K562 (cell line): Measurements from ENCODE around the gene MDH2. TPM values are rescaled to one million over a fixed set of nuclear protein-coding genes. Genes with fewer than 3 reads are reported as not detected.
A peak's percentile ranks its signal among the peaks of the same experiment; 100 is the strongest.

ENCODE experiments used
- BACH1 ChIP-seq: fragments of 200-800 bp; sonication (Bioruptor generic); IDR thresholded peaks from 2 replicates; pipeline ENCODE4 v1.6.1; 2016; ENCODE audit warnings: missing genetic modification characterization, missing compliant biosample characterization
- CC2D1A ChIP-seq: fragments of 450-650 bp; IDR thresholded peaks from 2 replicates; pipeline ENCODE4 v1.6.1; 2017; ENCODE audit warnings: mild to moderate bottlenecking
- CEBPB ChIP-seq: fragments of 450-650 bp; IDR thresholded peaks from 2 replicates; pipeline ENCODE4 v1.6.1; 2016; ENCODE audit warnings: missing genetic modification characterization, missing compliant biosample characterization
- CHD2 ChIP-seq: IDR thresholded peaks from 2 replicates; pipeline ENCODE4 v1.6.1; 2011; ENCODE audit warnings: low read depth, low read length
- FOXP1 ChIP-seq: sonication (generic); formaldehyde crosslinking; IDR thresholded peaks from 2 replicates; pipeline ENCODE4 v1.8.0; 2022; ENCODE audit warnings: mild to moderate bottlenecking, missing genetic modification reagents
- GABPB2 ChIP-seq: fragments of 250-450 bp; sonication (Bioruptor Pico); conservative IDR thresholded peaks from 2 replicates; pipeline ENCODE4 v1.5.1; 2021; ENCODE audit warnings: mild to moderate bottlenecking
- GATAD2A ChIP-seq: fragments of 450-650 bp; IDR thresholded peaks from 2 replicates; pipeline ENCODE4 v1.6.1; 2017
- HDGF ChIP-seq: fragments of 450-650 bp; IDR thresholded peaks from 2 replicates; pipeline ENCODE4 v1.6.1; 2016
- KAT7 ChIP-seq: sonication (generic); formaldehyde crosslinking; IDR thresholded peaks from 2 replicates; pipeline ENCODE4 v1.8.0; 2022; ENCODE audit warnings: missing genetic modification reagents, mild to moderate bottlenecking, borderline replicate concordance
- KLF6 ChIP-seq: fragments of 250-450 bp; sonication (Bioruptor Pico); IDR thresholded peaks from 2 replicates; pipeline ENCODE4 v1.4.0; 2020; ENCODE audit warnings: mild to moderate bottlenecking, moderate library complexity, borderline replicate concordance
- NCOR1 ChIP-seq: fragments of 450-650 bp; IDR thresholded peaks from 2 replicates; pipeline ENCODE4 v1.6.1; 2016; ENCODE audit warnings: mild to moderate bottlenecking, moderate library complexity
- NFE2L1 ChIP-seq: fragments of 450-650 bp; IDR thresholded peaks from 2 replicates; pipeline ENCODE4 v1.6.1; 2016; ENCODE audit warnings: missing genetic modification characterization, low read depth, mild to moderate bottlenecking, missing compliant biosample characterization, moderate library complexity, borderline replicate concordance
- SMARCA5 ChIP-seq: fragments of 450-650 bp; IDR thresholded peaks from 2 replicates; pipeline ENCODE4 v1.6.1; 2016
- STAT5B ChIP-seq: fragments of 250-450 bp; sonication (Bioruptor Pico); IDR thresholded peaks from 2 replicates; pipeline ENCODE4 v1.8.0; 2021; ENCODE audit warnings: mild to moderate bottlenecking, inconsistent platforms
- TCF3 ChIP-seq: sonication (generic); formaldehyde crosslinking; IDR thresholded peaks from 2 replicates; pipeline ENCODE4 v1.4.0; 2020; ENCODE audit warnings: mild to moderate bottlenecking, missing genetic modification reagents
- ZFP36 ChIP-seq: fragments of 150-350 bp; IDR thresholded peaks from 2 replicates; pipeline ENCODE4 v1.6.1; 2018; ENCODE audit warnings: low read length, low read depth; ENCODE audit not compliant: partially characterized antibody
- ZNF764 ChIP-seq: fragments of 250-450 bp; sonication (Bioruptor Pico); IDR thresholded peaks from 2 replicates; pipeline ENCODE4 v1.4.0; 2020; ENCODE audit warnings: low read depth, mild to moderate bottlenecking, moderate library complexity
- polyA plus RNA-seq, 8 experiments: library from polyadenylated mRNA; depleted of rRNA in 4 of 8; stranded (reverse) in 5 of 8; unstranded in 3 of 8; fragments of >200 nt; fragmentation: Nextera tagmentation in 2 of 8; fragmentation: Illumina TruSeq in 1 of 8; extraction: Ambion mirVana in 2 of 8; extraction: Trizol in 1 of 8; gene quantifications; 2 replicates each; pipeline versions ENCODE4 v1.2.1 to v1.2.3, GENCODE V29; 2011 to 2014; ENCODE audit warnings: inconsistent platforms in 1 of 8, missing spikeins in 1 of 8
- total RNA-seq, 7 experiments: library from RNA; depleted of rRNA in 6 of 7; stranded (reverse); fragments of >200 nt in 6 of 7; fragmentation: Illumina TruSeq in 2 of 7; extraction: Trizol in 2 of 7; gene quantifications; 2 replicates each; pipeline versions ENCODE4 v1.2.1 to v1.2.3, GENCODE V29; 2011 to 2021; ENCODE audit warnings: low replicate concordance in 1 of 7
- TF ChIP-seq, protein P1 (sequence below): sonication (generic); formaldehyde crosslinking; IDR thresholded peaks from 2 replicates; pipeline ENCODE4 v1.8.1; 2023; ENCODE audit warnings: mild to moderate bottlenecking, missing genetic modification reagents, moderate library complexity
- TF ChIP-seq, protein P2 (sequence below): IDR thresholded peaks from 2 replicates; pipeline ENCODE4 v1.6.1; 2011; ENCODE audit not compliant: insufficient read length; ENCODE audit errors: extremely low read depth
- TF ChIP-seq, protein P3 (sequence below): fragments of 250-450 bp; sonication (Bioruptor Pico); IDR thresholded peaks from 2 replicates; pipeline ENCODE4 v1.5.0; 2021; ENCODE audit warnings: mild to moderate bottlenecking, moderate library complexity
- TF ChIP-seq, protein P4 (sequence below): sonication (generic); formaldehyde crosslinking; IDR thresholded peaks from 2 replicates; pipeline ENCODE4 v1.8.0; 2023; ENCODE audit warnings: mild to moderate bottlenecking, missing genetic modification reagents
- TF ChIP-seq, protein P5 (sequence below): fragments of 200-800 bp; sonication (Bioruptor generic); IDR thresholded peaks from 2 replicates; pipeline ENCODE4 v1.6.1; 2017; ENCODE audit warnings: missing genetic modification characterization, missing compliant biosample characterization

MDH2 gene
- total and polyA plus RNA-seq, 9 of the 15 experiments (the other 6 are each of a cell fraction or from before 2014, with no cell fraction given): 106 to 701 (median 242) TPM

DNA sequence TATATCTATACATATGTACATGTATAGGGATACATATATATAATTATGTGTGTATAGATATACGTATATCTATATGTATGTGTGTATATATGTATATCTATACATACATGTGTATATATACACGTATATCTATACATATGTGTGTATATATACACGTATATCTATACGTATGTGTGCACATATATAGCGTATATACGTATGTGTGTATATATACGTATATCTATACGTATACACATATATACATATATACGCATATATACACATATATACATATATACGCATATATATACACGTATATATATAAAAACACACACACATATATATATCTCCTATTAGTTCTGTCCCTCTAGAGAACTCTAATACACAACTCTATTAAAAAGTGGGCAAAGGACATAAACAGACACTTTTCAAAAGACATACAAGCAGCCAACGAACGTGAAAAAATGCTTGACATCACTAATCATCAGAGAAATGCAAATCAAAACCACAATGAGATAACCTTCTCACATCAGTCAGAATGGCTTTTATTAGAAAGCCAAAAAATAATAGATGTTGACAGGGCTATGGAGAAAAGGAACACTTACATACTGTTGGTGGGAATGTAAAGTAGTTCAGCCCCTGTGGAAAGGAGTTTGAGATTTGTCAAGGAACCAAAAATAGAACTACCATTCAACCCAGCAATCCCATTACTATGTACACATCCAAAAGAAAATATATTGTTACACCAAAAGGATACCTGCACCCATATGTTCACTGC, 31.5 kb upstream of the MDH2 start (continued):
- TF ChIP-seq, protein P1, sequence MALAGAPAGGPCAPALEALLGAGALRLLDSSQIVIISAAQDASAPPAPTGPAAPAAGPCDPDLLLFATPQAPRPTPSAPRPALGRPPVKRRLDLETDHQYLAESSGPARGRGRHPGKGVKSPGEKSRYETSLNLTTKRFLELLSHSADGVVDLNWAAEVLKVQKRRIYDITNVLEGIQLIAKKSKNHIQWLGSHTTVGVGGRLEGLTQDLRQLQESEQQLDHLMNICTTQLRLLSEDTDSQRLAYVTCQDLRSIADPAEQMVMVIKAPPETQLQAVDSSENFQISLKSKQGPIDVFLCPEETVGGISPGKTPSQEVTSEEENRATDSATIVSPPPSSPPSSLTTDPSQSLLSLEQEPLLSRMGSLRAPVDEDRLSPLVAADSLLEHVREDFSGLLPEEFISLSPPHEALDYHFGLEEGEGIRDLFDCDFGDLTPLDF (CRISPR knock-in tag): no peak
- TF ChIP-seq, protein P2, sequence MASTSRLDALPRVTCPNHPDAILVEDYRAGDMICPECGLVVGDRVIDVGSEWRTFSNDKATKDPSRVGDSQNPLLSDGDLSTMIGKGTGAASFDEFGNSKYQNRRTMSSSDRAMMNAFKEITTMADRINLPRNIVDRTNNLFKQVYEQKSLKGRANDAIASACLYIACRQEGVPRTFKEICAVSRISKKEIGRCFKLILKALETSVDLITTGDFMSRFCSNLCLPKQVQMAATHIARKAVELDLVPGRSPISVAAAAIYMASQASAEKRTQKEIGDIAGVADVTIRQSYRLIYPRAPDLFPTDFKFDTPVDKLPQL: no peak
- TF ChIP-seq ZNF764 (CRISPR knock-in tag) (no peak), BACH1 (no peak), GATAD2A (no peak), GABPB2 (CRISPR knock-in tag) (peak; percentile 97), SMARCA5 (no peak), CC2D1A (no peak), STAT5B (CRISPR knock-in tag) (0 out of 2 replicates have a peak, but pooled peaks have one; percentile 51), NCOR1 (no peak), NFE2L1 (tag) (no peak), HDGF (no peak), KAT7 (no peak), TCF3 (no peak), CHD2 (no peak), ZFP36 (no peak), KLF6 (peak; percentile 78; the same call in 1 of the 2 replicates), FOXP1 (CRISPR knock-in tag) (no peak), CEBPB (tag) (no peak)
- TF ChIP-seq, protein P3, sequence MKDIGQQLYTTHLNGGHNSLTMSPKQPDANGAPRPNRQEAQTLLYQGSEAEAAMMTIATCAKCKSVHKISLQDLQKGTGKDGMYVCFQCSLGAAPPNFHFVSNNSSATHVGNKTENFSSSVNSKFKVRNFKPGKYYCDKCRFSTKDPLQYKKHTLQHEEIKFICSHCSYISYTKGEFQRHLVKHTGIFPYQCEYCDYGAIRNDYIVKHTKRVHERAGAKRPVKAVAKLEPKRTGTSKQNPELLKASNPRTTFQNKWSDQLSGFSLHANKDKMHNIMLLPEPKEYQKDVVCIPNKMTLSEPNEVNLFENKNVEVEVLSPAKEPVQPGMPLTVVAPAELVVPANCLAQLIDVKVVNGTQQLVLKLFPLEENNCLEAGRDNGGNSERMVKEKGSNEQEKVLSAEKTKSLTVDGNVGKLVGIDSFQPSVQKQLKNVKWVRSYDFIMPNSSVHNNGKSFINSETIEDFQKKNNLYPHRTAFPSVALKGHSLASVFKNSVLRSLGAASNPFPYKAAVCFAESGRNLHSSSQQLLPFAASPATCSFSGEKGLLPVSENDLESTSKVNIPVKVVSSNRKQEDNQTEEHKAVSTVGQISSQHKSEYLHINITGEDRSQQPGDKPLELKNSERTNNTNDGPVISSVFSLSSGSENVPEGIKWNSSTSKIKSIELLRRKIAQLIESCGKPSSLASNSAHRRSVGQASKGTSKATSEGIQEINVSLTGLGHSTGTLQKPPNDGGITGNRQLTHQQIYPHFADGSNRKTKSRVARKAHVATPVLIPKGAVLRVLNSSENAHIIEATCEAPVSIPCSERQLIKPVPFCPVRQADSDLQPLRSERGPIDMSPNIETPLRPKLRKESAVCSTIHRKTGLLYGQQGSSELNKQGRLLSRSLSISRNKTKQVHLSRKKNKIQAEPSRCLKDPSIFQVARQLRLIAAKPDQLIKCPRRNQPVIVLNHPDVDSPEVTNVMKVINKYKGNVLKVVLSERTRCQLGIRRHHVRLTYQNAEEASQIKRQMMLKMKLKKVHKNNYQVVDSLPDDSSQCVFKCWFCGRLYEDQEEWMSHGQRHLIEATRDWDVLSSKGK (CRISPR knock-in tag): 0 out of 2 replicates have a peak, but pooled peaks have one; percentile 76
- TF ChIP-seq, protein P4, sequence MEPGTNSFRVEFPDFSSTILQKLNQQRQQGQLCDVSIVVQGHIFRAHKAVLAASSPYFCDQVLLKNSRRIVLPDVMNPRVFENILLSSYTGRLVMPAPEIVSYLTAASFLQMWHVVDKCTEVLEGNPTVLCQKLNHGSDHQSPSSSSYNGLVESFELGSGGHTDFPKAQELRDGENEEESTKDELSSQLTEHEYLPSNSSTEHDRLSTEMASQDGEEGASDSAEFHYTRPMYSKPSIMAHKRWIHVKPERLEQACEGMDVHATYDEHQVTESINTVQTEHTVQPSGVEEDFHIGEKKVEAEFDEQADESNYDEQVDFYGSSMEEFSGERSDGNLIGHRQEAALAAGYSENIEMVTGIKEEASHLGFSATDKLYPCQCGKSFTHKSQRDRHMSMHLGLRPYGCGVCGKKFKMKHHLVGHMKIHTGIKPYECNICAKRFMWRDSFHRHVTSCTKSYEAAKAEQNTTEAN: no peak
- TF ChIP-seq, protein P5, sequence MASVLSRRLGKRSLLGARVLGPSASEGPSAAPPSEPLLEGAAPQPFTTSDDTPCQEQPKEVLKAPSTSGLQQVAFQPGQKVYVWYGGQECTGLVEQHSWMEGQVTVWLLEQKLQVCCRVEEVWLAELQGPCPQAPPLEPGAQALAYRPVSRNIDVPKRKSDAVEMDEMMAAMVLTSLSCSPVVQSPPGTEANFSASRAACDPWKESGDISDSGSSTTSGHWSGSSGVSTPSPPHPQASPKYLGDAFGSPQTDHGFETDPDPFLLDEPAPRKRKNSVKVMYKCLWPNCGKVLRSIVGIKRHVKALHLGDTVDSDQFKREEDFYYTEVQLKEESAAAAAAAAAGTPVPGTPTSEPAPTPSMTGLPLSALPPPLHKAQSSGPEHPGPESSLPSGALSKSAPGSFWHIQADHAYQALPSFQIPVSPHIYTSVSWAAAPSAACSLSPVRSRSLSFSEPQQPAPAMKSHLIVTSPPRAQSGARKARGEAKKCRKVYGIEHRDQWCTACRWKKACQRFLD (CRISPR knock-in tag): no peak
